ENCODE results near the gene FBP2.

DNA sequence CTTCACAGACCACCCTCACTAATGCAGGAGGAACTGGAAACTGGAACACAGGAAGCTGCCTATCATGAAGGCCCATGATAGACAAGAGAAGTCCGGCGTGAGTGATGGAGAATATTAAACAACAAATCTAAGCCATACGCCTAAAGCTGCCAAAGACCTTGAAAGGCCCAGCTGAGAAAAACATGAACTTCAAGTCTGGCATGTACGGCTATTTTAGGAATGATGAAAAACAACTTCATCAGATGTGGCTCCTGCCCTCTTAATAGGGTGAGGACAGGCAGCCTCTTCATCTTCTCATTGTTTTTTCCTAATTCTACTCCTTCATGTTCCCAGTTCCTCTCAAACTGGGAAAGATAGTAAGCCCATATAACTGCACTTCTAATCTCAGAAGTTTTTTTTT, 25.4 kb upstream of the FBP2 start:
- TF ChIP-seq CTCF (IDR thresholded peaks at IDR 0.05): no peak
- TF ChIP-seq POLR2A (IDR thresholded peaks at IDR 0.05): no peak

Data from right lobe of liver (tissue), 4 donors.